Neural crest cell (in vitro differentiated cells): ENCODE results near the gene WWOX. TPM values are rescaled to one million over a fixed set of nuclear protein-coding genes. Genes with fewer than 3 reads are reported as not detected.

Experiments used
- DNase-seq: peaks from one replicate; pipeline ENCODE4 v3.0.0; 2021; ENCODE audit warnings: low read depth, mixed read lengths, low spot score
- H3K27ac Mint-ChIP-seq: one replicate; pipeline ENCODE4 v1.8.0; 2021; ENCODE audit warnings: mild to moderate bottlenecking, mixed read lengths; ENCODE audit not compliant: unreplicated experiment
- H3K27me3 Mint-ChIP-seq: 2 replicates; pipeline ENCODE4 v1.8.0; 2021; ENCODE audit warnings: low read depth, mild to moderate bottlenecking, mixed read lengths
- H3K36me3 Mint-ChIP-seq: 2 replicates; pipeline ENCODE4 v1.8.0; 2021; ENCODE audit warnings: low read depth, mild to moderate bottlenecking, mixed read lengths
- H3K4me1 Mint-ChIP-seq: 2 replicates; pipeline ENCODE4 v1.8.0; 2021; ENCODE audit warnings: mixed read lengths
- H3K4me3 Mint-ChIP-seq: one replicate; pipeline ENCODE4 v1.8.0; 2021; ENCODE audit warnings: mild to moderate bottlenecking, mixed read lengths
- H3K9me3 Mint-ChIP-seq: 2 replicates; pipeline ENCODE4 v1.8.0; 2021; ENCODE audit warnings: mixed read lengths
- CTCF ChIP-seq: fragments of 200-600 bp; sonication (generic); conservative IDR thresholded peaks from 2 replicates; pipeline ENCODE4 v1.5.0; 2021; ENCODE audit warnings: antibody characterized with exemption, mild to moderate bottlenecking
- total RNA-seq: library from RNA; stranded (reverse); gene quantifications from 2 replicates; pipeline ENCODE4 v1.2.1, GENCODE V29; 2021

The WWOX gene
- total RNA-seq, 1 donor from 2014 or later = 30.5 TPM

- no peak for TF ChIP-seq CTCF
- no peak for DNase-seq
- Mint-ChIP-seq H3K4me3 (no peak overlapping the region), H3K27me3 (no peaks in the 10 kb centered on the region), H3K27ac (no peak overlapping the region), H3K9me3 (no peaks in the 10 kb centered on the region), H3K36me3 (peaks cover under 1% of the 10 kb centered on the region), H3K4me1 (peaks cover 31% of the 10 kb centered on the region)
Measured at GRCh38 chr16:78324649-78325285, 225.3 kb downstream of the WWOX start.

GRCh38 chr16:78325468-78326352 is 226.3 kb downstream of the WWOX start:
- H3K27ac Mint-ChIP-seq = no peak overlapping the region
- TF ChIP-seq CTCF = no peak
- H3K9me3 Mint-ChIP-seq = no peaks in the 10 kb centered on the region
- no peaks in the 10 kb centered on the region for H3K36me3 Mint-ChIP-seq
- peaks cover 31% of the 10 kb centered on the region for H3K4me1 Mint-ChIP-seq
- no peaks in the 10 kb centered on the region for H3K27me3 Mint-ChIP-seq
- H3K4me3 Mint-ChIP-seq = no peak overlapping the region
- no peak for DNase-seq

- Mint-ChIP-seq H3K4me3 (no peak overlapping the region), H3K27me3 (no peaks in the 10 kb centered on the region), H3K4me1 (peaks cover 31% of the 10 kb centered on the region), H3K36me3 (no peaks in the 10 kb centered on the region), H3K27ac (no peak overlapping the region), H3K9me3 (no peaks in the 10 kb centered on the region)
- no peak for TF ChIP-seq CTCF
- no peak for DNase-seq
Measured at GRCh38 chr16:78326731-78327130, 227.3 kb downstream of the WWOX start.

- no peak for TF ChIP-seq CTCF
- Mint-ChIP-seq H3K36me3 (no peaks in the 10 kb centered on the region), H3K4me3 (no peak overlapping the region), H3K27ac (no peak overlapping the region), H3K4me1 (peaks cover 11% of the 10 kb centered on the region), H3K27me3 (no peaks in the 10 kb centered on the region), H3K9me3 (no peaks in the 10 kb centered on the region)
- DNase-seq = no peak
Measured at GRCh38 chr16:78331731-78332130, 232.3 kb downstream of the WWOX start.

GRCh38 chr16:78333808-78334207 is 234.4 kb downstream of the WWOX start:
- TF ChIP-seq CTCF = no peak
- H3K27me3 Mint-ChIP-seq = no peaks in the 10 kb centered on the region
- DNase-seq = no peak
- no peaks in the 10 kb centered on the region for H3K36me3 Mint-ChIP-seq
- no peak overlapping the region for H3K27ac Mint-ChIP-seq
- peaks cover 3% of the 10 kb centered on the region for H3K9me3 Mint-ChIP-seq
- peaks cover under 1% of the 10 kb centered on the region for H3K4me1 Mint-ChIP-seq
- H3K4me3 Mint-ChIP-seq = no peak overlapping the region
